AG04449 (cell line): ENCODE measurements around the gene RGS6.

Experiments used
- CTCF ChIA-PET: fragments of 350-600 bp; formaldehyde crosslinking; extraction: SDS; loops from one replicate; lab custom pipeline; 2021; ENCODE audit warnings: antibody characterized with exemption; lab: Yijun Ruan, JAX
- POLR2A ChIA-PET: fragments of 400-600, 350-600 bp; formaldehyde crosslinking; extraction: SDS; loops from one replicate; lab custom pipeline; 2020; ENCODE audit warnings: antibody characterized with exemption, inconsistent platforms; lab: Yijun Ruan, JAX
- DNase-seq: peaks from one replicate; pipeline ENCODE4 v3.0.0-alpha.2; 2010; ENCODE audit warnings: low read depth, low spot score
- H3K4me3 ChIP-seq: 2 replicates; pipeline ENCODE4 v1.5.1; 2011; ENCODE audit warnings: low read depth, mild to moderate bottlenecking, control low read depth, low read length
- TF ChIP-seq, protein P1 (sequence below): IDR thresholded peaks from one replicate; pipeline ENCODE4 v1.5.1; 2011; ENCODE audit warnings: mild to moderate bottlenecking, moderate library complexity, low read length, control low read depth, inconsistent platforms; ENCODE audit not compliant: insufficient read depth; ENCODE audit errors: missing control alignments

Gene RGS6

DNA sequence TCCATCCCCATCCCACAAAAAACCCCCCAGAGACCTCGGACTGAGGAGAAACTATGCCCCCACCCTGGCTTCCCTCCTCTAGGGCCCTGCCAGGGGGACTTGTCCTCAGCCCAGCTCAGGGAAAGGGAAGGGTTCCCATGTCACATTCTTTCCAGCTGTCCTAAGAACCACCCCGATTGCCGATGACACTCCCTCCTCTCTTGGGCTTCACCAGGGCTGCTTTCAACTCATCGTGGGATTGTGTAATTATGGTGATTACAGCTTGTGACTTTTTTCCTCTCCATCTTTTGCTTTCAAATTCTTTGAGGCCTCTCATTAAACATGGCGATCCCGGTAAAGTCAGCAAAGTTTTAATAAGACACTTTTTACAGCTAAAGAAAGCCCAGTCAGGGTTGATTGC is 617.6 kb downstream of the RGS6 start:
- CTCF ChIA-PET: interaction anchor here (2.7 kb wide), 1 partner anchor 10 kb away, joined by 8 read pairs; no protein-coding TSS in a partner anchor
- TF ChIP-seq, protein P1, sequence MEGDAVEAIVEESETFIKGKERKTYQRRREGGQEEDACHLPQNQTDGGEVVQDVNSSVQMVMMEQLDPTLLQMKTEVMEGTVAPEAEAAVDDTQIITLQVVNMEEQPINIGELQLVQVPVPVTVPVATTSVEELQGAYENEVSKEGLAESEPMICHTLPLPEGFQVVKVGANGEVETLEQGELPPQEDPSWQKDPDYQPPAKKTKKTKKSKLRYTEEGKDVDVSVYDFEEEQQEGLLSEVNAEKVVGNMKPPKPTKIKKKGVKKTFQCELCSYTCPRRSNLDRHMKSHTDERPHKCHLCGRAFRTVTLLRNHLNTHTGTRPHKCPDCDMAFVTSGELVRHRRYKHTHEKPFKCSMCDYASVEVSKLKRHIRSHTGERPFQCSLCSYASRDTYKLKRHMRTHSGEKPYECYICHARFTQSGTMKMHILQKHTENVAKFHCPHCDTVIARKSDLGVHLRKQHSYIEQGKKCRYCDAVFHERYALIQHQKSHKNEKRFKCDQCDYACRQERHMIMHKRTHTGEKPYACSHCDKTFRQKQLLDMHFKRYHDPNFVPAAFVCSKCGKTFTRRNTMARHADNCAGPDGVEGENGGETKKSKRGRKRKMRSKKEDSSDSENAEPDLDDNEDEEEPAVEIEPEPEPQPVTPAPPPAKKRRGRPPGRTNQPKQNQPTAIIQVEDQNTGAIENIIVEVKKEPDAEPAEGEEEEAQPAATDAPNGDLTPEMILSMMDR: no peak

DNA sequence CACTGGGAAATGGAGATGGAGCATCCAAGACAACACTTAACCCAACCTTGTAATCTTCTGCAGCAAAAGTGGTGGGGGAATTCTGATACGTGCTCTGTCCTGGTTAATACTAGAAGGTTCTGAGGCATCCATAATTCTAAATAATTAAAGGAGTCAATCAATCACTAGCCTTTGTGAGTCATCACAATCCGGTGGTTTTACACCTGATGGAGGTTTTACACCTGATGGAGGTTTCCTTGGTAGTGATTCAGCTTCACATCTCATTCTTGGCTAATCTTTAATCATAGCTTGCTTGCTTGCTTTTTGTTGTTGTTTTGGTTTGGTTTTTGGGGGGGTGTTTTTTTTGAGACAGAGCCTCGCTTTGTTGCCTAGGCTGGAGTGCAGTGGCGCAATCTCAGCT is 618.3 kb downstream of the RGS6 start:
- POLR2A ChIA-PET: no interaction called here
- CTCF ChIA-PET: interaction anchor here (0.7 to 2.7 kb wide), 2 partner anchors 9 to 15 kb away, joined by 3 to 8 read pairs; no protein-coding TSS in a partner anchor
- TF ChIP-seq, protein P1: no peak
- H3K4me3 ChIP-seq: no peak overlapping the region
- DNase-seq: no peak

More for the DNA sequence above, 617.6 kb downstream of the RGS6 start:
- no peak overlapping the region for H3K4me3 ChIP-seq
- POLR2A ChIA-PET: no interaction called here
- no peak for DNase-seq

DNA sequence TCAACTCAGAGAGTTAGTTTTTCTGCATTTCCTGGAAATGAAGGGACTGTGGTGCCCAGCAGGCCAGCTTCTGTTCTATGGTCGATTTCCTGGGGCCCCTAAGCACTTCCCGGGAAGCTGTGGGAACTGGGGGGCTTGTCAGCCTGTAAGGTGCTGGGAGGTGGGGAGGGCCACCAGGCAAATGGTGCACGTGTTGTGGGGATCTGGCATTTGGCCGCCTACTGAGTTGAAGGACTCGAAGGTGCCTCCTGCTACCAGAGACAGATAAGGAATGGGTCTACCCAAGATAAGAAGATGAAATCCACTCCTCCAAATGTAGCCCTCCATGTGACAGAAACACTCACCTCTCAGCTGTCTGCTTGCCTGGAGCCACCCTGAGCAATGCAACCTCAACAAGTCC is 620.0 kb downstream of the RGS6 start:
- CTCF ChIA-PET: no interaction called here
- no peak for DNase-seq
- H3K4me3 ChIP-seq: no peak overlapping the region
- POLR2A ChIA-PET: no interaction called here
- TF ChIP-seq, protein P1: no peak

DNA sequence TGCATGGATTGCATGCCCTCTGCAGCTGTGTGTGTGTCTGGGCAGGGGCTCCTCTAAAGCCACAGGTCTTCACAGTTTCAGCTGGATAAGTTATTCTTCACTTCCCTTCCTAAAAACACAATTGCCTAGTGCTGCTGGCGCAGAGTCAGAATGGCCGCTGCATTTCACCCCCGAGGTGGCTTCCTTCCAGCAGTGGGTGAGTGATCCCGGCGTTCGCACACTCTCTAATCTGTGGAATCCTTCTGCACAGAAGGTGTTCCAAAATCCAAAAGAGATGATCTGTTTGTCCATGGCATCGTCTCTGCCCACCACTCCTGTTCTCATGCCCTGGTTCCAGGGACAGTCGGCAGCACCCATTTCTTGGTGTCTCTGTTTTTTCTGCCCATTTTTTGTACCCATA is 620.9 kb downstream of the RGS6 start:
- TF ChIP-seq, protein P1: no peak
- no peak overlapping the region for H3K4me3 ChIP-seq
- CTCF ChIA-PET: interaction anchor here (3.9 kb wide), 1 partner anchor 352 kb away, joined by 12 read pairs; no protein-coding TSS in a partner anchor
- POLR2A ChIA-PET: no interaction called here
- DNase-seq: no peak

DNA sequence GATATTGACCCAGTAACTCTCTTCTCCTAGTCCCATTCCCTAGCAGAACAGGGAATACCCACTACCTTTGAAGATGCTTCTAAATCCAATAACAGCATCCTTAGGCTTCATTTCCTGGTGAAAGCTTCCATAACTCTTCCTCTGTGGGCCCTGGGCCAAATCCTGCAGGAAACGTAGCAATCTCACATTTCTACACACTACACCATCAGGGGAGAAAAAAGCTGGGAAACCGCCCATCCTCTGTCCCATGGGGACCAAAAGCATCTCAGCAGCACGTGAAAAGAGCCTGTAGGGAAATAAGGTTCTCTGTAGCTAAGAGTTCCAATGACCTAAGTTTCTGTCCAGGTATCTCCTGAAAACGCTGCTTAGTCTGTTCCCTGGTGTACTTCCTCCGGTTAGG is 621.4 kb downstream of the RGS6 start:
- CTCF ChIA-PET: interaction anchor here (1.4 to 3.9 kb wide), 2 partner anchors 39 to 351 kb away, joined by 6 to 12 read pairs; no protein-coding TSS in a partner anchor
- DNase-seq: no peak
- TF ChIP-seq, protein P1: no peak
- POLR2A ChIA-PET: no interaction called here
- H3K4me3 ChIP-seq: no peak overlapping the region

DNA sequence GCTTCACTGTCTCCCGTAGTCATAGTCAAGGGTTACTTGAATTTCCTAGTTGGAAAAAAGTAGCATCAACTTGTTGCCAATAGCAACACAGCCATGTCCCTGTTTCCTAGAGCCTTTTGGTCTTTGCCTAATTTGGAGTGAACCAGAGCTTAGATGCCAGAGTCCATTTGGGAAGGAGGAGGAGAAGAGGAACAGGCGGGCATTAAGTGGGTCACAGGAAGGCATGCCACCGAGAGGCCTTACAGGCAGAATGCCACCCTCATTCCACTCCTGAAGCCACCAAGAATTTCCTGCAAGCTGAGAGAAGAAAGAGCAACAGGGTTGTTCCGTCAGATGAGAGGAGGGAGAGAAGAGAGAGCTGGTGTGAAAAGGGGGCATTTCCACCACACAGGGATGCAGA is 622.2 kb downstream of the RGS6 start:
- ChIA-PET CTCF (interaction anchor here (1.0 to 3.9 kb wide), 3 partner anchors 40 to 350 kb away, joined by 3 to 12 read pairs (median 6); no protein-coding TSS in a partner anchor), POLR2A (no interaction called here)

More for the DNA sequence above, 622.2 kb downstream of the RGS6 start:
- DNase-seq: no peak
- no peak overlapping the region for H3K4me3 ChIP-seq
- TF ChIP-seq, protein P1: no peak
